GM12875 (cell line): Measurements from ENCODE around the gene GAMT.

Source experiments
- H3K4me3 ChIP-seq: one replicate; pipeline ENCODE4 v1.5.1; 2011; ENCODE audit warnings: low read depth, low read length, control low read depth
- CTCF ChIP-seq: IDR thresholded peaks from 2 replicates; pipeline ENCODE4 v1.5.1; 2011; ENCODE audit warnings: low read depth, mild to moderate bottlenecking, control low read depth, inconsistent platforms, low read length, moderate library complexity, borderline replicate concordance; ENCODE audit not compliant: insufficient read depth

Gene GAMT

DNA sequence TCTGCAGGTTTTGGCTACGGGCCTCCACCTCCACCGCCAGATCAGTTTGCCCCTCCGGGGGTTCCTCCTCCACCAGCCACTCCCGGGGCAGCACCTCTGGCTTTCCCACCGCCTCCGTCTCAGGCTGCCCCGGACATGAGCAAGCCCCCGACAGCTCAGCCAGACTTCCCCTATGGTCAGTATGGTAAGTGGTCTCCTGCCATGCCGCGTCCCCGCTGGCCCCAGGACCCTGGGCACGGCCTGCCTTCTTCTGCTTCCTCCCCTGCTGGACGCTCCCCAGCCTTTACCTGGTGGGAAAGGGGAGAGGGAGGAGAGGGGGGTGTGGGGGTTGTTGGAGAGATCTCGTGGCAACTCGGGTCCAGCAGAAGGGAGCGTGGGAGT, 31.2 kb upstream of the GAMT start:
- no peak overlapping the region for H3K4me3 ChIP-seq
- TF ChIP-seq CTCF: no peak

DNA sequence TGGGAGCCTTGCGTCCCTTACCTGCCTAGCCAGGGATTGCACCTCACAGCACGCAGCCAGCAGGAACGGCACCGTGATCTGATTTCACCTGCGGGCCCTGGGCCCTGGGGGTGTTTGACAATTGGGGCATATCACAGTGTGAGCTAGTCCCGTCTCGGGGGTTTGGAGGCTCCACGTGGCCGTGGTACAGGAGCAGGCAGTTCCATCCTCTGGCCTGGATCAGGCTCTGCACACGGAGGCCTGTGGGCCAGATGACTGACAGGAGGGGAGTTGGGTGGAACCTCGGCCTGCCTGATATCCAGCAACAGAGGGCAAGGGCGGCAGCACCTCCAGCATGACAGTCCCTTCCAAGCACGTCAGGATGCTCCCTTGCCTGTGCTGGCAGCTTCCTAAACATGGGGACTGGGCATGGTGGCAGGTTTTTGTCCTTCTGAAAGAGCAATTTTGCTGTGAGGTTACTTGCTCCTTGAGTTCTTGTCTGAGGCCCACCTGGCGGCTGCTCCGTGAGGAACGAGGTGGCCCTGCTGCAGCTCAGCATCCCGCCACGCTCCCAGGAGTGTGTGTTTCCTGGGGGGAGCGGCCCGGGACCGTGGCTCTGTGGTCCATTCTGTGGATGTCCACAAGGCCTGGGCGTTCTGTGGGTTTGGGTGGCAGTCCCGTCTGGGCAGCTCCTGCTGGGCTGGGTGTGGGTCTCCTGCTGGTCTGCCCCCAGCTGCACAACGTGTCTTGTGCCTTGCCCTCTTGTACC, 30.6 kb upstream of the GAMT start:
- no peak for TF ChIP-seq CTCF

GRCh38 chr19:1430246-1430645, 28.9 kb upstream of the GAMT start:
- H3K4me3 ChIP-seq: no peak overlapping the region
- TF ChIP-seq CTCF: no peak

More for the DNA sequence above, 30.6 kb upstream of the GAMT start:
- no peak overlapping the region for H3K4me3 ChIP-seq

DNA sequence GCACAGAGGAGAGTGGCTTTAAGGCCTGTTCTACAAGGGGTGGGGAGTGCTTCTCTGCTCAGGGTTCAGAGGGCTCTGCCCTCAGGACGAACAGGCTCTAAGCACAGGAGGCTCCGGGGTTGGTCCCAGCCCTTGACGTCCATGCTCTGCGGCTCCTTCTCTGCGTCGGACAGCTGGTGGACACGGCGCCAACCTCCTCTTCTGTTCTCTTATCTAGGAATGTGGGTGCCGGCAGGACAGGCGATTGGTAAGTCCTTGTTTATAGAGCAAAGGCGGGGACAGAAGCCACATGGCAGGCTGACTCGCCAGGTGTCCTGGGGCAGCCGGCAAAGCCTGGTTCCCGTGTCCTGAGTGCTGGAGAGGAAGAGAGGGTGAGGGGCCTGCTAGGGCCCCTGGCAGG, 28.4 kb upstream of the GAMT start:
- no peak for TF ChIP-seq CTCF
- no peak overlapping the region for H3K4me3 ChIP-seq

GRCh38 chr19:1428738-1429391, 27.5 kb upstream of the GAMT start:
- no peak overlapping the region for H3K4me3 ChIP-seq
- no peak for TF ChIP-seq CTCF

DNA sequence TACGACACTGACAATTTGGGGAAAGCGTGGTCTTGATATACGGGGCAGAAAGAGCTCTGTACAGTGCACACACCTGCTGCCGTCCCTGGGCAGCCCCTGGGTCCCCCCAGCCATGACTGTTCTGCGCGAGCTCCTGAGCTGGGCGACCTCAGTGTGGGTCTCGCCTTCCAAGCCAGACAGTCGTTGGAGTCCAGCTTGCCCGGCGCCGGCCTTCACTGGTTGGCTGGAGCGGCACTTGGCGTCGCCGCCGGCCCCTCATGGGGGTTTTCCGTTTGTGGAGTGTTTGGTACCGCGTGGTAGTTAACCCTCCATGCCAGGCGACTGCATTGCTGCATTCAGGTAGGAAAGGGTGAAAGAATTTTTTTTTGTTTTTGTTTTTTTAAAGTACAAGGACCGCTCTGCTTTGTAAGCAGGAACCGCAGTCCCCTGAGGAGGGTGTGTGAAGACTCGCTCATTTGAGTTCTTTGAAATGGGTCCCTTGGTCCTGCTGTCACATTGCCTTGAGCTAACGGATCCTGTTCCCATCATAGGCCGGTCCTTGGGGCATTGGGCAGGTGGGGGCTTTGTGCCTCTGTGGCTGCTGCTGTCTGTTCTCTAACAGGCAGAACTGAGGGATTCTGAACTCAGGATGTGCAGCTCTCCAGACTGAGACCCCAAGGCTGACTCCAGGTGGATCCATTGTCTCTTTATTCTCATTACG, 26.0 kb upstream of the GAMT start:
- TF ChIP-seq CTCF: no peak
- no peak overlapping the region for H3K4me3 ChIP-seq
